Measurements from ENCODE around the gene LIPE. TPM values are rescaled to one million over a fixed set of nuclear protein-coding genes. Genes with fewer than 3 reads are reported as not detected.
"Not testable (repeated sequence)": the region's sequence is repeated elsewhere in the genome, so short reads cannot be mapped to it uniquely, and the experiment has no call there.

Gene LIPE
- total and polyA plus RNA-seq, 9 donors, result 1.7 to 15.1 (median 5.4) TPM

- no peak for DNase-seq
- Histone ChIP-seq H3K36me3 (no peaks in the 10 kb centered on the region), H3K27me3 (no peaks in the 10 kb centered on the region), H3K27ac (no peak overlapping the region), H3K4me1 (ENCODE audit: insufficient read depth) (no peaks in the 10 kb centered on the region), H3K9me3 (no peaks in the 10 kb centered on the region), H3K4me3 (no peak overlapping the region)
- intact Hi-C loops (cut with DNase I), result no loop called here
- 44 to 60% (median 50%) methylated on average over 5 of the region's 5 CpGs for WGBS, 3 donors
- no peak for TF ChIP-seq POLR2A (IDR thresholded peaks at IDR 0.05)
- TF ChIP-seq EP300 (IDR thresholded peaks at IDR 0.05), result no peak
- no peak for TF ChIP-seq CTCF (IDR thresholded peaks at IDR 0.05)
Measured at GRCh38 chr19:42467183-42467760, 40.1 kb upstream of the LIPE start.

GRCh38 chr19:42466521-42467182, 39.5 kb upstream of the LIPE start:
- Histone ChIP-seq H3K4me1 (ENCODE audit: insufficient read depth) (no peaks in the 10 kb centered on the region), H3K36me3 (no peaks in the 10 kb centered on the region), H3K9me3 (no peaks in the 10 kb centered on the region), H3K27ac (no peak overlapping the region), H3K27me3 (no peaks in the 10 kb centered on the region), H3K4me3 (no peak overlapping the region)
- DNase-seq, result no peak
- TF ChIP-seq EP300 (IDR thresholded peaks at IDR 0.05) (no peak), POLR2A (IDR thresholded peaks at IDR 0.05) (no peak), CTCF (IDR thresholded peaks at IDR 0.05) (no peak)
- WGBS, 3 donors, result 55 to 62% (median 59%) methylated on average over 5 of the region's 5 CpGs
- intact Hi-C loops (cut with DNase I), result no loop called here

- no peak for DNase-seq
- H3K4me3 ChIP-seq, result no peak overlapping the region
- H3K9me3 ChIP-seq, result no peaks in the 10 kb centered on the region
- no peaks in the 10 kb centered on the region for H3K27me3 ChIP-seq
- 82 to 89% (median 86%) methylated on average over 5 of the region's 5 CpGs for WGBS, 3 donors
- intact Hi-C loops (cut with DNase I), result no loop called here
- no peak overlapping the region for H3K27ac ChIP-seq
- no peaks in the 10 kb centered on the region for H3K4me1 ChIP-seq (ENCODE audit: insufficient read depth)
- TF ChIP-seq EP300 (IDR thresholded peaks at IDR 0.05) (no peak), POLR2A (IDR thresholded peaks at IDR 0.05) (no peak), CTCF (IDR thresholded peaks at IDR 0.05) (no peak)
- no peaks in the 10 kb centered on the region for H3K36me3 ChIP-seq
Measured at GRCh38 chr19:42465827-42466280, 38.7 kb upstream of the LIPE start.

- H3K36me3 ChIP-seq, result no peaks in the 10 kb centered on the region
- H3K27me3 ChIP-seq, result no peaks in the 10 kb centered on the region
- H3K4me3 ChIP-seq, result no peak overlapping the region
- 86 to 93% (median 88%) methylated on average over 4 of the region's 4 CpGs for WGBS, 3 donors
- no peaks in the 10 kb centered on the region for H3K9me3 ChIP-seq
- no peak overlapping the region for H3K27ac ChIP-seq
- TF ChIP-seq EP300 (IDR thresholded peaks at IDR 0.05), result no peak
- TF ChIP-seq POLR2A (IDR thresholded peaks at IDR 0.05), result no peak
- TF ChIP-seq CTCF (IDR thresholded peaks at IDR 0.05), result no peak
- H3K4me1 ChIP-seq (ENCODE audit: insufficient read depth), result no peaks in the 10 kb centered on the region
- intact Hi-C loops (cut with DNase I), result no loop called here
- no peak for DNase-seq
Measured at GRCh38 chr19:42461700-42462324, 34.6 kb upstream of the LIPE start.

GRCh38 chr19:42461231-42461630, 34.0 kb upstream of the LIPE start:
- WGBS, 3 donors, result 90 to 92% (median 92%) methylated on average over 8 of the region's 8 CpGs
- H3K27me3 ChIP-seq; intact Hi-C loops (cut with DNase I); H3K36me3 ChIP-seq; H3K9me3 ChIP-seq; DNase-seq; H3K27ac ChIP-seq; H3K4me3 ChIP-seq; H3K4me1 ChIP-seq (ENCODE audit: insufficient read depth): not testable (repeated sequence)
